B cell (primary cell): Measurements from ENCODE around the gene RAC2.

ENCODE experiments used
- EZH2 ChIP-seq: IDR thresholded peaks from 2 replicates; pipeline ENCODE4 v1.6.1; 2012; ENCODE audit warnings: borderline replicate concordance, low read depth, mild to moderate bottlenecking, moderate library complexity, low read length; ENCODE audit not compliant: insufficient read depth, poor library complexity, severe bottlenecking
- TF ChIP-seq, protein P1 (sequence below): fragments of 200-600 bp; IDR thresholded peaks from one replicate; pipeline ENCODE4 v1.8.0; 2022; ENCODE audit warnings: antibody characterized with exemption, mild to moderate bottlenecking

DNA sequence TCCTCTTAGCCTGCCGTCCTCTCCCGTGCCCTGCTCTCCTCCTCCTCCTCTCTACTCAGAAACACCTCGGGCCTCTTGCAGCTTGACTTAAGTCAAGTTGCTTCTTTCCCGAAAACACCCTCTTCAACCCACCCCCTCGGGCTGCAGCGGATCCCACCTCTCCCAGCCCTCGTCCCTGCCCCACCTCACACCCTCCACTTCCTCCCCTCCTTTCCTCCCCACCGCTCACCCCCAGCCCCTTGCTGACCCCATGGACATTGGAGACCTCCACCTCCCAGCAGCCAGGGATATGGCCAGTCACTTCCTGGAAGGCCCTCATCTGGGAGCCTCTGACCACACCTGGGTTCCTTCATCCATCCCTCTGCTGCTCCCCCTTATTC lies 29.8 kb upstream of the RAC2 start:
- no peak for TF ChIP-seq EZH2
- TF ChIP-seq, protein P1, sequence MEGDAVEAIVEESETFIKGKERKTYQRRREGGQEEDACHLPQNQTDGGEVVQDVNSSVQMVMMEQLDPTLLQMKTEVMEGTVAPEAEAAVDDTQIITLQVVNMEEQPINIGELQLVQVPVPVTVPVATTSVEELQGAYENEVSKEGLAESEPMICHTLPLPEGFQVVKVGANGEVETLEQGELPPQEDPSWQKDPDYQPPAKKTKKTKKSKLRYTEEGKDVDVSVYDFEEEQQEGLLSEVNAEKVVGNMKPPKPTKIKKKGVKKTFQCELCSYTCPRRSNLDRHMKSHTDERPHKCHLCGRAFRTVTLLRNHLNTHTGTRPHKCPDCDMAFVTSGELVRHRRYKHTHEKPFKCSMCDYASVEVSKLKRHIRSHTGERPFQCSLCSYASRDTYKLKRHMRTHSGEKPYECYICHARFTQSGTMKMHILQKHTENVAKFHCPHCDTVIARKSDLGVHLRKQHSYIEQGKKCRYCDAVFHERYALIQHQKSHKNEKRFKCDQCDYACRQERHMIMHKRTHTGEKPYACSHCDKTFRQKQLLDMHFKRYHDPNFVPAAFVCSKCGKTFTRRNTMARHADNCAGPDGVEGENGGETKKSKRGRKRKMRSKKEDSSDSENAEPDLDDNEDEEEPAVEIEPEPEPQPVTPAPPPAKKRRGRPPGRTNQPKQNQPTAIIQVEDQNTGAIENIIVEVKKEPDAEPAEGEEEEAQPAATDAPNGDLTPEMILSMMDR: no peak
